HG02588 (cell line): ENCODE measurements around the gene KRT35.

ENCODE experiments used
- ATAC-seq: cut with Tn5 transposase; IDR thresholded peaks from one replicate; pipeline ENCODE4 v1.9.1; 2021; ENCODE audit warnings: mild to moderate bottlenecking, moderate library complexity; ENCODE audit not compliant: unreplicated experiment

The KRT35 gene

GRCh38 chr17:41481036-41481435 lies at the start of gene KRT35:
KRT35 (minus strand) TSS chr17:41481151; CDS start chr17:41481097, 54 bp downstream.
- ATAC-seq: no peak

- no peak for ATAC-seq
Measured at GRCh38 chr17:41530062-41531048, 49.4 kb upstream of the KRT35 start.

- no peak for ATAC-seq
Measured at GRCh38 chr17:41529491-41529915, 48.6 kb upstream of the KRT35 start.

GRCh38 chr17:41528959-41529353 lies 48.0 kb upstream of the KRT35 start:
- no peak for ATAC-seq

- no peak for ATAC-seq
Measured at GRCh38 chr17:41527063-41528023, 46.4 kb upstream of the KRT35 start.

- no peak for ATAC-seq
Measured at GRCh38 chr17:41524261-41524660, 43.3 kb upstream of the KRT35 start.

- no peak for ATAC-seq
Measured at GRCh38 chr17:41523787-41524186, 42.8 kb upstream of the KRT35 start.

GRCh38 chr17:41523225-41523593 lies 42.3 kb upstream of the KRT35 start:
- ATAC-seq: no peak

- ATAC-seq: no peak
Measured at GRCh38 chr17:41522301-41523224, 41.6 kb upstream of the KRT35 start.

GRCh38 chr17:41521574-41522261 lies 40.8 kb upstream of the KRT35 start:
- no peak for ATAC-seq

GRCh38 chr17:41520821-41521521 lies 40.0 kb upstream of the KRT35 start:
- no peak for ATAC-seq

GRCh38 chr17:41519501-41520224 lies 38.7 kb upstream of the KRT35 start:
- no peak for ATAC-seq

- no peak for ATAC-seq
Measured at GRCh38 chr17:41518789-41519449, 38.0 kb upstream of the KRT35 start, which contains the start of gene KRT15. KRT15 (minus strand) TSS chr17:41518890; CDS start chr17:41518827, 63 bp downstream.

- no peak for ATAC-seq
Measured at GRCh38 chr17:41518031-41518430, 37.1 kb upstream of the KRT35 start.

- no peak for ATAC-seq
Measured at GRCh38 chr17:41516830-41517283, 35.9 kb upstream of the KRT35 start.

- ATAC-seq: no peak
Measured at GRCh38 chr17:41516147-41516829, 35.3 kb upstream of the KRT35 start.

- ATAC-seq: no peak
Measured at GRCh38 chr17:41513168-41513547, 32.2 kb upstream of the KRT35 start.
